D721Med (cell line): Measurements from ENCODE around the gene SH3BP1.

ENCODE experiments used
- DNase-seq: peaks from one replicate; pipeline ENCODE4 v3.0.0; 2011; ENCODE audit warnings: low spot score; ENCODE audit not compliant: insufficient read length
- FAIRE-seq: peaks from 2 replicates; lab custom pipeline; 2011; peaks lifted over from hg19 to GRCh38; lab: Jason Lieb, UNC
- TF ChIP-seq, protein P1 (sequence below): IDR thresholded peaks from 2 replicates; pipeline ENCODE4 v1.5.1; 2012; ENCODE audit warnings: mild to moderate bottlenecking, control low read depth; ENCODE audit not compliant: insufficient read depth; ENCODE audit errors: missing control alignments

Gene SH3BP1

DNA sequence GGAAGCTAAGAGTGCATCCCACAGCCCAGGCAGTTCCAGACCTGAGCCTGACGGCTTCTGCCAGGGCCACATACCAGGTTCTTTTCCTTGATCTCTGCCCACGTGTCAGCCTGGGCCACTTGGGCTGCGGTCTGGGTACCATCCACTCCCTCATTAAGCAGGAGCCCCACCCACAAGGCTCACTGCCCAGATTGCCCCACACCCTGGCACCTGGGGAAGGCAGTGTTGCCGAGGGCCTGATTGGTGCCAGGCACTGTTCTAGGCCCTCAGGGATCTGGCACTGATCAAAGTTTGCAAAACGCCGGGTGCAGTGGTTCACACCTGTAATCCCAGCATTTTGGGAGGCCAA, 15.5 kb upstream of the SH3BP1 start:
- DNase-seq (no peak), FAIRE-seq (no peak)
- TF ChIP-seq, protein P1, sequence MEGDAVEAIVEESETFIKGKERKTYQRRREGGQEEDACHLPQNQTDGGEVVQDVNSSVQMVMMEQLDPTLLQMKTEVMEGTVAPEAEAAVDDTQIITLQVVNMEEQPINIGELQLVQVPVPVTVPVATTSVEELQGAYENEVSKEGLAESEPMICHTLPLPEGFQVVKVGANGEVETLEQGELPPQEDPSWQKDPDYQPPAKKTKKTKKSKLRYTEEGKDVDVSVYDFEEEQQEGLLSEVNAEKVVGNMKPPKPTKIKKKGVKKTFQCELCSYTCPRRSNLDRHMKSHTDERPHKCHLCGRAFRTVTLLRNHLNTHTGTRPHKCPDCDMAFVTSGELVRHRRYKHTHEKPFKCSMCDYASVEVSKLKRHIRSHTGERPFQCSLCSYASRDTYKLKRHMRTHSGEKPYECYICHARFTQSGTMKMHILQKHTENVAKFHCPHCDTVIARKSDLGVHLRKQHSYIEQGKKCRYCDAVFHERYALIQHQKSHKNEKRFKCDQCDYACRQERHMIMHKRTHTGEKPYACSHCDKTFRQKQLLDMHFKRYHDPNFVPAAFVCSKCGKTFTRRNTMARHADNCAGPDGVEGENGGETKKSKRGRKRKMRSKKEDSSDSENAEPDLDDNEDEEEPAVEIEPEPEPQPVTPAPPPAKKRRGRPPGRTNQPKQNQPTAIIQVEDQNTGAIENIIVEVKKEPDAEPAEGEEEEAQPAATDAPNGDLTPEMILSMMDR, result no peak

DNA sequence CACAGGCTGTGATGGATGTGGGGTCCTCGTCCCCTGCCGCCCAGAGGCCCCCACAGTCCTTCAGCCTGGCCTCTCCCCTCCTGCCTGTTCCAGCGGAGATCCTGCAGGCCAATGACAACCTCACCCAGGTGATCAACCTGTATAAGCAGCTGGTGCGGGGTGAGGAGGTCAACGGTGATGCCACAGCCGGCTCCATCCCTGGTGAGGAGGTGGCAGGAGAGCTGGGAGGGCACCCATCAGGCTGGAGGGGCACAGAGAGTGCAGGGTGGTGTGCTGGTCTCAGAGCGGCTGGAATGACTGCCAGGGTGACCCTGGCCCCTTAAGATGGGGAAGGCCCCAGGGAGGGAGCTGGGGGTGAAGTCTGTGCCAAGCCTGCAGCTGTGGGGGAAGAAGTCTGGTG, 14.6 kb upstream of the SH3BP1 start:
- no peak for FAIRE-seq
- no peak for DNase-seq
- TF ChIP-seq, protein P1, result no peak

DNA sequence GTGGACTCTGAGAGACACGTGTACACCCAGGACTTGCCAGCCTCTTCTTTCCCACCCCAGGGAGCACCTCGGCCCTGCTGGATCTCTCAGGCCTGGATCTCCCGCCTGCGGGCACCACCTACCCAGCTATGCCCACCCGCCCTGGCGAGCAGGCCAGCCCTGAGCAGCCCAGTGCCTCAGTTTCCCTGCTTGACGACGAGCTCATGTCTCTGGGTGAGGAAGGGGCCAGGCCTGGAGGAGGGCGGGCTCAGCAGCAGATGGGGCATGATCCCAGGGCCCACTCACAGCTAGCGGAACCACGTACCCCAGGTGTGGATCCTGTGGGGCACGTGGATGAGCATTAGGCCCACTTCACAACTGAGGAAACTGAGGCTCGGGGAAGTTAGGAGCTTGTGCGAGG, 13.7 kb upstream of the SH3BP1 start:
- DNase-seq (no peak), FAIRE-seq (no peak)
- TF ChIP-seq, protein P1, result no peak

DNA sequence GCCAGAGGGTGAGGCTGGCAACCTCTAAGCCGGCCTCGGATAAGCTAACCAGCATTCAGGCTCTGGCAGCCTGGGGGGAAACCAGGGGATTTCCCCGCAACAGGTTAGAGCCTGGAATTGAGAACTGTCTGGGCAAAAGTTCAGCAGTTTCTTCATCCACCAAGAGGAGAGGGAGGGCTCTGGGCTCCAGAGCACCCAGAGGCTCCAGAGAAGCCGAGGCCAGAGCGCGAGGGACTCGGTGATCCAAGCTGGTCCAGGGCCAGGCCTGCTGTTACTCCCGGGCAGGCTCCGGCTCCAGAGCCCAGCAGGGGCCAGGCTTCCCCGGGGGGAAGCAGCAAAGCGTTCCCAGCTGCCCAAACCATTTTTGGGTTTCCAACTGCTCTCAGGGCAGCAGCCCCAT, 13.3 kb upstream of the SH3BP1 start:
- FAIRE-seq (no peak), DNase-seq (no peak)
- TF ChIP-seq, protein P1, result no peak

DNA sequence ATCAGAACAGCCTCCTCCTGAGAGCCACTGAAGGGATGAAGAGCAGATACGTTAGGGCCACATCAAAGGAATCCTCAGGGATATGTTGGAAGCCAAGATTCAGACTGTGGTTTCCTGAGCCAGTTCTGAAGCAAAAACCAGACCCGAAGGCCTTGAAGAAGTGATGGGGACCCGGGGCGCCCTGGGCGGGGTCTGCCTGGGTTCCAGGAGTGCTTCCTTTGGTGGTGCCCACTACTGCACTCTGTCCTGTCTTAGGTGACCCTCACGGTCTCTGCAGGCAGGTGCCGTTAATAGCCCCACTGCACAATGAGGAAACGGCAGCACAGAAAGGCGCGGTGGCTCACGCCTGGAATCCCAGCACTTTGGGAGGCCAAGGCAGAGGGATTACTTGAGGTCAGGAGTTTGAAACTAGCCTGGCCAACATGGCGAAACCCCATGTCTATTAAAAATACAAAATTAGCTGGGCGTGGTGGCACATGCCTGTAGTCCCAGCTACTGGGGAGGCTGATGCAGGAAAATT, 12.9 kb upstream of the SH3BP1 start:
- TF ChIP-seq, protein P1, result no peak
- FAIRE-seq, result no peak
- no peak for DNase-seq

DNA sequence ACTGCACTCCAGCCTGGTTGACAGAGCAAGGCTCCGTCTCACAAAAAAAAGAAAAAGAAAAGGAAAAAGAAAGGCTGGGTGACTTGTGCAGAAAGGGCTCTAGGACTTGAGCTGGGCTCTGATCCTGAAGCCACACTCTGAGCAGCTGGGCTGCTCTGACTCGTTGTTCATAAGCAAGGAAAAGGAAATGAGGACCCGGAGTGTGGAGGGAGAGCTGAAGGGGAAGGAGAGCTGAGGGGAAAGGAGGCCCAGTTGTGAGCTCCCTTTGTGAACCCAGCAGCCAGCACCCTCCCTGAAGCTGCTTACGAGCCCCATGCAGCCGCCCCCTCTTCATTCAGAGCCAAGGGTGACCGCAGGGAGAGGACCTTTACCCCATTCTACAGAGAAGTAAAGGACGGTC, 12.3 kb upstream of the SH3BP1 start:
- TF ChIP-seq, protein P1, result no peak
- FAIRE-seq (no peak), DNase-seq (no peak)

DNA sequence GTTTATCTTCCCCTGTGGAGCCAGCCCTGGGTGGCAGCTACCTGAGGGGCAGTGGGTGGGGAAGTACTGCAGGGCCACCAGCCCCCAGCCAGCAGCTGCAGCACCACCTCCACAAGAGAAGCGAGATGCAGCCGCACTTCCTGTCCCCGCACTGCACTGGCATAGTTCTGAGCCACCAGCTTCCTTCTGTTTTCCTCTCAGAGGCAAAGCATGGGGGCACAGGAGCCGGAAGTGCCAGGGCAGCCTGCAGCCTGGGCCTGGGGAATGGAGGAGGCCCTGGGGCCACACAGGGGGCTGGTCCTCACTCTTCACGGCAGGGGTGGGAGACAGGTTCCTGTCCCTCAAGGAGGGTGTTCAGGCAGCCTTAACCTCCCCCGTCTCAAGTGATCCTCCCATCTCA, 11.9 kb upstream of the SH3BP1 start:
- no peak for FAIRE-seq
- TF ChIP-seq, protein P1, result no peak
- DNase-seq, result no peak
